Embryonic facial prominence (tissue), 1 donor: ENCODE measurements around the gene MAPKAP1.

ENCODE experiments used
- DNase-seq: peaks from one replicate; pipeline ENCODE4 v3.0.0-alpha.2; 2016; ENCODE audit errors: extremely low spot score

Gene MAPKAP1

DNA sequence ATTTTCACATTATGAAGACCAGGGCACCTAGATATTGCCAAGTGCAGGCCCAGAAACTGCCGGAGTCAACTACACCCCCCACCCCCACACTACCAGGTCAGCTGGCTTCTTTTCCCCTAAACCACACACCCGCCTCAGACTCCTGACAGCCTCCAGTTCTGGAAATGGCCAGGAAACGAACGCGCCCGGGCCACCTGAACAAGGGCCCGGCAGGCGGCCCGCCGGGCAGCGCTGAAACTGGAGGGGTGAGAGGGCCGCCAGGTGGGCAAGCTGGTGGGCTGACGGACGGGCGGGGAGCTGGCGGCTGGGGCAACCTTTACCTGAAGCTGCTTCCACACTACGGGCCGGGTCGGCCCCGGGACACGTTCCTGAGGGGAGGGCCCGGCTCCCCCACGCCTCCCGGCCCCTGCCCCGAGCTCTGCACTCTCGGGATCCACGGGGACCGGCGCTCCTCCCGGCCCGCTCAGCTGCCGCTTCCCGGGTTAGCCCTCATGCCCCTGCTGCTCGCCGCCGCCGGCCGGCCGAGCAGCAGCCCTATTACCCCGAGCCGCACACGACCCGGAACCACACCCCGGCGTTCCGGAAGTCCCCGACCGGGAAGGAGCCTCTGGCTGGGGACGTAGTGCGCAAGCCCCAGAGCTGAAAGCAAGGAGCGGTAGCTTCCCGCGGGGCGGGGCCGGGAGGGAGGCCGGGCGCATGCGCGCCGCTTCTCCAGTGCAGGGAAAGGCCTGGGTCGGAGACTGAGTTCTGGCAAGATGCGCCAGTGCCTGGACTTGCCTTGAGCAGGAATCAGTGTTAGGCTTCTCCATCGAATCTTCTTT is at the start of gene MAPKAP1:
MAPKAP1 (minus strand) TSS at position 558 of the 821 bp plus-strand sequence. CDS start 34,634 bp downstream, outside the sequence.
- DNase-seq: peak; percentile 90

DNA sequence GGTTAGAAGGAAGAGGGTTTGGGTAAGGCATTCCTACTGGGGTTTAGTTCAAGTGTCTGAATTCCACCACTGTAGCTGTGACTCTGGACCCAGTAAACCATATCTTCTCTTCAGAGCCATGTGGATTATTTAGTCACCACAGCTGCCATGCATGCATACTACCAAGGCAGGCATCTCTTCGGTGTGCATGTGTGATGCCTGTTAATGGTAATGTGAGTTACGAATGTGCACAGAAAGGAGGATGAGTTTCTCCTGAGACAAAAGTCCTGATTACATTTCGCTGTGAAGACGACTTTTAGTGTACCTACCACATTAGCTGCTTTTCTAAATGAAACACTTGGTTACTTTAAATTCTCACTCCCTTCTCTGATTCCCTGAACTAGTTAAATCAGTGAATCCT is 49.5 kb upstream of the MAPKAP1 start:
- DNase-seq: no peak

DNA sequence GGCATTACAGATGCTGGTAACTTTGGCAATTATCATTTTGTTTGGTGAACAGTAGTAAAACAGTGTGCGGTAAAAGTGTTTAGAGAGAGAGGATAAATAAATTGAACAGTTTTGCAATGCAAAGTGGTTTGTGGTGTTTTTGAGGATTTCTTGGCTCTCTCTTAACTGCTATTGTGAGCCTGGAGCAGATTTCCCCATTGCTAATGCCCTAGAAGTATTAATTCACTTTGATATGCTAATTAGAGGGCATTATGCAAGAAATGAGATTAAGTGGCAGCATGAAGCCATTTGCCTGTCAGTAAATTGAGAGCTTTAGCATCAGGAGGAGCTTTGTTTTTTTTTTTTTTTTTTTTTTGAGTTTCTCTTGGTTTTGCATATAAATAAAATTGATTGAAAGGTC is 48.3 kb upstream of the MAPKAP1 start:
- no peak for DNase-seq

DNA sequence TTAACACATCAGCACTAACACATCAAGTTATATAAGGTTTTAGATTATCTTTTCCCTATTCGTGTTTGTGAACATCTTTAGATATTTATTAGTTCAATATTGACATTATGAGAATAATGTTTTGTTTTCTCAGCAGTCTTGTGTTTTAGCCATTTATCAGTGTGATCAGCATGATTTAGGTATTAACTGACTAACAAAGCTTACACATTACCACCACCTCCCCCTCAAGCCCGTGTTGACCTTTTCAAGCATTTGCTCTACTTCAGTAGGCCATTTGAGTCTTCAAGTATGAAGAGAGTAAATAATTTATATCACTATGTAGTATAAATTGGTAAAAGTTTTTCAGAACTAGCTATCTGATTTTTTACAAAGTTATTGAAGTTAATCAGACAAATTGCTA is 47.1 kb upstream of the MAPKAP1 start:
- no peak for DNase-seq

DNA sequence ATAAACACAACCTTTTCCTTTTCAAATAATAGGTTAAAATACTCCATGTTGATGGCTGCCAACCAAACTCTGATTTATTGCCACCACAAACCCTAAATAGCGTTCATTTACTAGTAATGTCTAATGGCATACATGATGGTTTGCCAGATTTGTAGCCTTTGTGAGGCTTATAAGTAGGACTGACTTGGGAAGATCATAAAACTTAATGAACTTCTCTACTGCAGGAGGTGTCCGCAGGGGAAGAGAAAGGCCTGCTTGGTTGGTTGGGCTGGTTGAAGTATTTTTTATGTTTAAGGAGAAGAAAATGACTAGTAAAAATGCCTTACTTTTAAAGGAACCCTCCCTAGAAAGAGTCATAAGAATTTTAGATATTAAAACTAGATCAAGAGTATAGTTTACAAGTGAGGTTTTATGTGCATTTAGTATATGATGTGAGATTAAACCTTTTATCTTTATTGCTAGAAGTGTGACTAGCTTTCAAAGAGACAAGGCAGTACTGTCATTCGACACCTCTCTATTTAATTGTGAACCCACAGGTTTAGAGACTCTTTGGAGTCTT is 45.1 kb upstream of the MAPKAP1 start:
- DNase-seq: no peak

DNA sequence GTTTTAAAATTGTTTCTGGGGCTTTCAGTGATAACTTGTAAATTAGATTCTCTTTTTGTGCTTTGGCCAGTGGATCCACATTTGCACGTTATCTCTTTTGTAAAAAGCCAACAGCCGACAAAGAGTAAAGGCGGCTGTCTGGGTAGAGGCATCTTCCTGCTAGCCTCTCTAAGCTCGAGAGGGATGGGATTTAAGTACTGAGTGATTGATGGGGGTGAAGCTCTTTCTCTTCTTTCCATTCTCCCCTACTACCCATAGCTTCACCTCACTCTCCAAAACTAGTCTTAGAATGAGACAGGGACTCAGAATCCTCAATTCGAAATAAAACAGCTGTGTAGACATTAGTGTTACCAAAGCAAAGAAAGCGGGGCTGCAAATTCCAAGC is 43.6 kb upstream of the MAPKAP1 start:
- no peak for DNase-seq

DNA sequence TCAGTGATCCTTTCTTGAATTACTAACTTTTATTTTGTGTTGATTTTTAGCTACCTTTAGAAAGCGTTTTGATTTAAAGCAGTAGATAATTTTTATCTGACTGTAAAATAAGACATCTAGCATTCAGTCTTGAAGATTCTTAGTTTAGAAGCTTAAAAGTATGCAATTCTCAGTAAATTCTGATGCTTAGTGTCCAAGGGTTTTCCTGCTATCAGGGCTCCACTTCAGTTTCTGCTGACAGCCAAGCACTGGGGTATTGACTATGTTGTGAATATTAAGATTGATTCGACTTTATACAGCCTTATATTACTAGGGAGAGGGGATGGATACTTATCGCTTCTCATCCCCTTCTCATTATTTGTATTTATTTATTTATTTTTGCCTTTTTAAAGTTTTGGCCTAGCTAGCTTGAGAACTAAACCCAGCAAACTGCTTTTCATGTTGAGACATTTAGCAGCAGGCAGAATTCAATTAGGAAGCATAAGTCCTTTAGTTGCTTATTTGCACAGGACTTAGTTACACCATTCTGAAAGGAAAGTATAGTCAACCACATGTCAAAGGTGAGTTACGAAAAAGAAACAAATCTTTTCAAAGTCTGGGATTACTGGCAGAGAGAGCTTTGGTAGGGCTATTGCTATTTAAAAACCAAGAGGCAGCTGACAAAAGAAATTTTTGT is 43.1 kb upstream of the MAPKAP1 start:
- DNase-seq: no peak

DNA sequence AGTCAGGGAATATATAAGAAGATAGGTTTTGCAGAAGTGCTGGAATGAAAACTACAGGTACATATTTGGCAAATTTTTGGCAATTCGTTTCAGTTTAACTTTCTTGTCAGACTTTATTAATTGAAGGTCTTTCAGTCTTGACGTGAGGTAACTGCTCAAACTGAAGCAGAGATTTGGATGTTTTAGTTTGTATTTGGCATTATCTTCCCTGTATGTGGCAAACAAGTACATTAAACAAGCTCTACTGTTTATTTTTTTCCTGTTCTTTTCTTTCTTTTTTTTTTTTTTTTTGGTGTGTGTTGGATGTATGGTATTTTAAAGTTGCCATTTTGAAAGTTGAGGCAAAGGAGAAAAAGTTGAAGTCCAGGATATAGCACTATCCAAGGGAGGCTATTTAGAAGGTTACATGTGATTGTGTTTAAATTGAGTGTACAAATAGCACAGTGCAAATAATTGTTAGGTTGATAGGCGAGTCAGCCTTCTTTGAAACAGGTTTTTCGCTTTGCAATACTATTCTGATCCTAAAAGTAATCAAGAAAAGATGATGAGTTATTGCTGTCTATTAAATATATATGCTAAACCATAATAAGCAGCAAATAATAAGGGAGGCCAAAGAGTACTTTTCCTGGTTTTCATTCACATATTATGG is 42.4 kb upstream of the MAPKAP1 start:
- no peak for DNase-seq

DNA sequence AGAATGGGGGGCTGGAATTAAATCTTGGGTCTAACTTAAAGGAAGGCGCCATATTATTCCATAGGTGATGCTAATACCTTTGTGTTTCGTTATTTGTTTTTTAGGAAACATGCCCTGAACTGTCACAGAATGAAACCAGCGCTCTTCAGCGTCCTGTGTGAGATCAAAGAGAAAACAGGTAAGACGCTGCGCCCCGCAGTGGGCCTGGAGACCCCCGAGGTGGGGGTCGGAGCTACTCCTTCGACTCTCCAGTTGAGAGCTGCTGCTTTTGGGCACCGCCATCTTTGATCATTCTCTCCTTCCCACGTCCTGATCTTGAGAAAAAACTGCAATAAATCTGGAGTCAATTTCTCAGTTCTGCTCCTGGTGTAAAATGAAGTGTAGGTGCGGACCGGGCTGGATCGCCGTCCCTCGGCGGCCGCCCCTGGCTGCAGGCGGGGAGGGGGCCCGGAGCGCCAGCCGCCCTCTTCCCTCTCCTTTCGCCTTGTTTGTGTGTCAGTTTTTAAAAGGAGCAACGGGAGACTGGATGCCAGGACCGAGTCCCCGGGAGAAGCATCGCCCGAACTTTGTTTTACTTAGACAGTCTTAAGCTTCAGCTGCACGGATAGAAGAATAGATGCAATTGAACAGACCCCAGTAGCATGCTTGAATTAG is 41.6 kb upstream of the MAPKAP1 start:
- no peak for DNase-seq

DNA sequence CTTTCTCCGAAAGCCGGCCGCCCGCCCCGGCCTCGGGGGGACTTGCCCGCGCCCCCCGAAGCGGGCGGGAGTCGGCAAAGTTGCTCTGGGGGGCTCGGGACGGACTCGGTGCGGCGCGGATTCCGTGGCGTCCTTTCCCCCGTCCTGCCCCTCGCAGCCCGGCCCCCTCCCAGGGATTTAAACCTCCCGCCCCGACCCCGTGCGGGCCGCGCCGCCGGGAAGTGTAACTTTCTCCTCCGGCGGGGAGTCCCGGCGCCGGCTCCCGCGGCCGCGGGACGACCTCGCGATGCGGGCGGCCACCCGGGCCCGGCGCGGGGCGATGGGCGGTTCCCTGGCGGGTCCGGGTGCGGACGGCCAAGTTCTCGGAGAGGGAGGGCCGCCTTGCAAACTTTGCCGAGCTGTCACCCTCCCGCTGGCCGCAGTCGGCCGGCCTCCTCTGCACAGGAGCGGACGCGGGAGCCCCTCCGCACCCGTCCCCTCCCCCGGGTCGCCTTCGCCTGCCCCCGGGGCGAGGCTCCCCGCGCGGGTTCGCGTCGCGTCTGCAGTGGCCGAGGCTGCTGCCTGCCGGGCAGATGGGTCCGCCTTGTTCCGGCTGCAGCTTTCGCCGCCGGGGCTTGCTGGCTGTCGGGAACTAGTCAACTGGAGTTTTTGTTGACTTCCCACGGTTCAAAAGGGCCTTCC is 40.9 kb upstream of the MAPKAP1 start:
- DNase-seq: no peak

DNA sequence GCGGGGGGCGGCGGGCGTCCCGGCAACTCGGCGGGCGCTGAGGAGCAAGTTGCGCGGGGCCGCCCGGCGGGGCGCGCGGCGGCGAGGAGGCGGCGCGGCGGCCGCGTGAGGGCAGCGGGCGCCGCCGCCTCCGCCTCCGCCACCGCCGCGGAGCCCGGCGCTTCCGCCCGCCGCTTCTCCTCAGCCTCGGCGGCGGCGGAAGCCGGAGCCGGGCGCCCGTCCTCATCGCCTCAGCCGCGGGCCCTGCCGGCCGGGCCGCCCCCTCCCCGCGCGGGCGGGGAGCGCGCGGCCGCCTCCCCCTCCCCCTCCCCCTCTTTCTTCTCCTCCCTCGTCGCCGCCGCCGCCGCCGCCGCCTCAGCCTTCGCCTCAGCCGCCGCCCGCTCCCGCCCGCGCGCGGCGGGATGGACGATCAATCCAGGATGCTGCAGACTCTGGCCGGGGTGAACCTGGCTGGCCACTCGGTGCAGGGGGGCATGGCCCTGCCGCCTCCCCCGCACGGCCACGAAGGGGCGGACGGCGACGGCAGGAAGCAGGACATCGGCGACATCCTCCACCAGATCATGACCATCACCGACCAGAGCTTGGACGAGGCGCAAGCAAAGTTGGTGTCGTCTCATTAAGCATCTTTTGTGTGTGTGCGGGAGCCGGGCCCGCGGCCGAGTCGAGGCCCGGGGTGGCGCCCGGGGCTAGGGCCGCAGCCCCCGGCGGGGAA is 40.2 kb upstream of the MAPKAP1 start, which contains the start of gene PBX3:
PBX3 (plus strand) TSS at position 321 of the 712 bp plus-strand sequence.
- DNase-seq: no peak

DNA sequence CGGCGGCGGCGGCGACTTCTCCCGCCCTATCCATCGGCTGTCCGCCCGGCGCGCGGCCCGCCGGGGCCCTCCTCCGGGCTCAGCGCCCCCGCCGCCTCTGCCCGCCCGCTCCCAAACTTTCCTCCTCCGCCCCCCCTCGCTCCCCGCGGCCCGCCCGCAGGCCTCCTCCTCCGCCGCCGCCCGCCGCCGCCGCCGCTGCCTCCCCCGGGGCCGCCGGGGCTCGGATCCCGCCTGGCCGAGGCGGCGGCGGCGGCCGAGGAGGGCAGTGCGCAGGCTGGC is 39.7 kb upstream of the MAPKAP1 start:
- DNase-seq: no peak

DNA sequence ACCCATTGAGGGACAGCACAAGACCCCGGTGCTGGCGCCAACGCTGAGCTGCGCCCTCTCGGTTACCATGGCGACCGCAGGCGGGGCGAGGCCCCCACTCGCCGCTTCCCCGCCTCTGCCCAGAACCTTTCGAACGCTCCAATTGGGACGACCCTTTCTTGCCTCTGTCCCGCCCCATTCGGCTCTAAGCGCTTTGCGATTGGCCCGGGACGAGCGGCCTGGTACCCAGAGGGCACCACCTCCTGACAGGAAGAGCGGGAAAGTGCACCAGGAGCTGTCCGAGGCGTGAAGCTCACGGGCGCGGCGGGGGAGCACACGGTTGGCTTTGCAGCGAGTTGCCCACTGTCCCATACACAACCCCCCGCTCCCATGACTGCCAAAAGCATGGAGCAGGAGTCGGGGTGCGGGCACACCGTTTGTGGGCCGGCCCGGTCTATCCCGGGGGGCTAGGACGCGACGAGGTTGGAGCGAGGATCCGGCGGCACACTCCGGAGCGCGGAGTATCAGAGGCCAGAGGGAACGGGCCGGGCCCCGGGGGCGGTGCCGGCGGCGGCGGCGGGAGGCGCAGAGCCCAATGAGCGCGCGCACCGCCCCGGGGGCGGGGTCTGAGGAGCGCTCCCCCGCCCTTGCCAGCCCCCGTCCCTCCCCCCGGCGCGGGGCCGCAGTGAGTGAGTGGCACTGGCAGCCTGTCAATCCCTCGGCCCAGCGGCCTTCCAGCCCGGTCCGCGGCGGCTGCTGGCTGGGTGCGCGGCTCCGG is 39.2 kb upstream of the MAPKAP1 start:
- peak; percentile 72 for DNase-seq

DNA sequence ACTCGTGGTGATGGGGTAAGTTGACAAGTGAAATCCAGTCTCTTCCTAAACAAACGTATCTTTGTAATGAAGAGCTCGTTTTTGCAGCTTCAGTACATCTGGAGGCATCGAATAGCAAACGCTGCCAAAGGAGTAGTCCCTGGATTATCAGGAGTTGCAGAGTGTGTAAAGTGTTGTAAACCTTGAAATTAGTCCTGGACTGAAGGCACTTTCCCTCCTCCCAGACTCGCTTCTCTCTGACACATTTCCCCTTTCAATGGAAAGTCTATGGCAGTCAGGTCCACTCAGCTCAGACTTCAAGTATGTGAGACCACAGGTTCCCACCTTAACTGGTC is 38.6 kb upstream of the MAPKAP1 start:
- DNase-seq: no peak

DNA sequence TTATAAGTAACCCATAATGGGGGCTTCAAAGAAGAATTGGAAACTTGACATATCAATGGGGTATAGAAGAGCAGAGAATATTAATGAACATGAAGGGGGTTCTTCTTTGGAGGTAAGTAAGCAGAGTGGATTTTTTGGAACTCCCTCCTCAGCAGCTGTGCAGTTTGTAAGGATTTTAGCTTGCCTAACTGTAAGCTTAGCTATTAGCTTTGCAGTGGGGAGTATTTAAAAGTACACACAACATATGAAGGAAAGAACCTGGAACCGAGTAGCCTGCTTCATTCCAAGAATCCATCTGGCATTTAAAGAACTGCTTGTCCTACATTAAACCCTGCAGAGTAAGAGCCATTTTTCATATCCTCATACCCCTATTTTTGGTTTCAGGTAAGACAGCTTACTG is 38.0 kb upstream of the MAPKAP1 start:
- DNase-seq: no peak

DNA sequence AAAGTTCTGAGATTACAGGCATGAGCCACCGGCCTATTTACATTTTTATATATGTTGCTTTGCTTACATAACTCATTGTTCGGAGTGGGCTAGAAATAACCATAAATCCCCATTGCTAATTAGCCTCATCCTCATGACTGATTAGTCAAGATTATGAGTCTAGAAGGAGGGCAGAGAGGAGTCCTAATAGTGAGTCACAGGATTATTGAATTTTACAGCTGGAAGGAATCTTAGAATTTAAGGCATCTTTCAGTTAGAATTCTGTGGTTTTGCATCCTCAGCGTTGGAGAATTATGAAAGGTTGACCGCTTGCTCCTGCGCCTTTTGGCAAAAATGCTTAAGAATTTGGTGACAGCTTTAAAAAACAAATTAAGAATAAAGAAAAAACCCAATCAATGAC is 37.6 kb upstream of the MAPKAP1 start:
- no peak for DNase-seq

DNA sequence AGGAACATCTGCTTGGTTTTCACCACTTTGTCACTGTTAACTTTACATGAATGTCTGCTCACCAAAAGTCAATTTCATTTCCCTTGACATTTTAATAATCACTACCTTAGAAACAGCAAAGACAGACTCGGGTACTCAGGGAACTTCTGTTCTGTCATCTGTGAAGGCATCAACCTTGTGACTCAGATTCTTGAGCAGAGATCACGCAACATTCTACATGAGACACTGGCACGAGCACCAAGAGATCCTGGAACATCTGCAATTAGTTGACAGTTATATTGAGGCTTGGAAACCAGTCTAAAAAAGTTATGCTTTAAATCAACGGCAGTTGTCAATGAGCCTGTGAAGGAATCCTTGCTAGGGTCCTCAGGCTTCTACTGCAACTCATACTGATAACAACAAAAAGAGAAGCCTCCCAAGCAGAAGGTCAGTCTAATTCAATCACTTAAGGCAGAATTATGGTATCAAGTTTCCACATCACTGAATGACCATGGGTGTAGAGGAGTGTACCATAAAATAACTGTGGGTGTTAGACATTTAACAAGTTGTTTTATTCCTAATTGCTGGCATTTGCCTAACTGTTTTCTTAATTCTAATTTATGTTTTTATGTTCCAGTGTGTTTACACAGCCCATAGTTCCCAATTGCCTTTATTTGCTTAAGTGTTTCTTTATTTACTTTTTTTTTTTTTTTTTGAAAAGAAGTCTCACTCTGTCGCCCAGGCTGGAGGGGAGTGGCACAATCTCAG is 36.8 kb upstream of the MAPKAP1 start:
- no peak for DNase-seq

DNA sequence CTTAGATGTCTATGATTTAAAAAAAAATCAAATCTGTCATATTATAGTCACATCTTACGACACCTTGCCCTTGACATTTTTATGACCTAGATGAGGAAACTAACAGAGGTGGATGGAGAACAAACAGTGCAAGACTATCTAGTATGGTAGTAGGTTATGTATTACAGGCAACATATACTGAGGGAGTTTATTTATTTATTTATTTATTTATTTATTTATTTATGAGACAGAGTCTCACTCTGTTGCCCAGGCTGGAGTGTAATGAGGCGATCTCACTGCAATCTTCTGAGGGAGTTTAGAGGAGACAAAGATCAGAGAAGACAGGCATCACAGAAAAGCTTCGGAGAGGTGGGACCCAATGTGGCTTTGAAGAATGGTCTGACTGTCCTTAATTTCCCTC is 35.6 kb upstream of the MAPKAP1 start:
- no peak for DNase-seq

DNA sequence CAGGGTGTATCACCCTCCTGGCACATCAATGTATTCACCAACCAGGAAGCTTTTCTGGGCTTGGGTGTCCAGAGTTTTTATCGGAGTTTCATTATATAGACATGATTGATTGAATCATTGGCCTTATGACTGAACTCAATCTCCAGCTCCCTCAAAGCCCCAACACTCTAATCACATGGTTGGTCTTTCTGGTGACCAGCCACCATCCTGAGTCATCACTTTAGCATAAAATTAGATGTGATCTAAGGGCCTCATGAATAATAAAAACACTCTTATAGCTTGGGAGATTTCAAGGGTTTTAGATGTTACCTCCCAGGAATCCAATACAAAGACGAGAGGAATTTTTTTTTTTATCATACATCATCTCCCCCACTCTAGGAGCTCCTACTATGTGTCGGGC is 32.4 kb upstream of the MAPKAP1 start:
- DNase-seq: no peak

DNA sequence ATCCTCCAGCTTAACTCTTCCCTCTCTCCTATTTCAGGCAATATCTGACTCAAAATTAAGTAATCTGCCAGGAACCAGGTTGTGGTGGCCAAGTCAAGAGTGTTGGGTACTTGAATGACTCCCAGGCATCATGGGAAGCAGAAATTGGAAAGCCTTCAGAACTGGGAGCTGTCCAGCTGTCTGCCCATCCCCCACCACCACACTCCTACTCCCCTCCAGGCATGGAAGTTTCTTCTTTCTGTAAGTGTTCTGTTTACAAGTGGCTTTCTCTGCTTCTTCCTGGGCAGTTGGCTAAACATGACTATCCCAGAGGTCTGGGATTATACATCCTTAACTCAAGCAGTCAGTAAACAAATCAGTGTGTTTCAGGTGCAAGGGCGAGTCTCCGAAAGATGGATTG is 25.6 kb upstream of the MAPKAP1 start:
- no peak for DNase-seq
